ENCODE results near the gene KCNK3.
A peak's percentile ranks its signal among the peaks of the same experiment; 100 is the strongest.

Gene KCNK3

DNA sequence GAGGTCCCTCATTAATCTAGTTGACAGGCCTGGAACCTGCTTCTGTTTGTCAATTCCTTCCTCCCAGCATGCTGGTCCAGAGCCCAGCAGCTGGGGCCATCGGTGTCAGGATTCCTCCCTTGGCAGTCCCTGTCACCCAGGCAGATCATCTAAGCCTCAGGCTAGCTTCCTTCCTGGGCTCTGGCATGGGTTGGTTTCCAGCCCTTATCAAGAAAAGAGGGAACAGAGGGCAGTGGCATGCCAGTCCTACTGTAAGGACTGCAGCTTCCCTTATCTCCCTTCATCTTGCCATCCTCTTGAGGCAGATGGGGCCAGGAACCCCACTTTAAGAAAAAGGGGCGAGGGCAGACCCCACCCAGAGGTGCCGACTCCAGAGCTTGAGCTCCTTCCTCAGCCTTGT lies 10.9 kb upstream of the KCNK3 start:
- Histone ChIP-seq H3K9ac (ENCODE audit: low read depth, low read length) (no peak overlapping the region), H3K27me3 (ENCODE audit: insufficient read depth, low read length) (peaks cover 3% of the 10 kb centered on the region; the same call in 1 of the 2 replicates), H3K9me3 (ENCODE audit: insufficient read depth, low read depth, low read length) (no peaks in the 10 kb centered on the region), H3K4me3 (ENCODE audit: low read length) (no peak overlapping the region), H3K4me1 (ENCODE audit: insufficient read depth, low read length) (no peaks in the 10 kb centered on the region), H3K27ac (ENCODE audit: low read length) (no peak overlapping the region), H3K36me3 (ENCODE audit: insufficient read depth, low read depth, low read length) (no peaks in the 10 kb centered on the region)

- peaks cover 7% of the 10 kb centered on the region; the same call in 1 of the 2 replicates for H3K27me3 ChIP-seq (ENCODE audit: insufficient read depth, low read length)
Observed at GRCh38 chr2:26682155-26682554, 10.4 kb upstream of the KCNK3 start.

GRCh38 chr2:26683583-26683982 lies 8.9 kb upstream of the KCNK3 start:
- Histone ChIP-seq H3K9ac (ENCODE audit: low read depth, low read length) (no peak overlapping the region), H3K27me3 (ENCODE audit: insufficient read depth, low read length) (peaks cover 10% of the 10 kb centered on the region; the same call in 1 of the 2 replicates), H3K4me1 (ENCODE audit: insufficient read depth, low read length) (no peaks in the 10 kb centered on the region), H3K36me3 (ENCODE audit: insufficient read depth, low read depth, low read length) (no peaks in the 10 kb centered on the region), H3K27ac (ENCODE audit: low read length) (no peak overlapping the region), H3K9me3 (ENCODE audit: insufficient read depth, low read depth, low read length) (no peaks in the 10 kb centered on the region), H3K4me3 (ENCODE audit: low read length) (no peak overlapping the region)

More at GRCh38 chr2:26682155-26682554, 10.4 kb upstream of the KCNK3 start:
- H3K4me3 ChIP-seq (ENCODE audit: low read length): no peak overlapping the region
- H3K27ac ChIP-seq (ENCODE audit: low read length): no peak overlapping the region
- H3K36me3 ChIP-seq (ENCODE audit: insufficient read depth, low read depth, low read length): no peaks in the 10 kb centered on the region
- no peak overlapping the region for H3K9ac ChIP-seq (ENCODE audit: low read depth, low read length)
- H3K9me3 ChIP-seq (ENCODE audit: insufficient read depth, low read depth, low read length): no peaks in the 10 kb centered on the region
- no peaks in the 10 kb centered on the region for H3K4me1 ChIP-seq (ENCODE audit: insufficient read depth, low read length)

GRCh38 chr2:26685341-26685740 lies 7.2 kb upstream of the KCNK3 start:
- Histone ChIP-seq H3K9ac (ENCODE audit: low read depth, low read length) (no peak overlapping the region), H3K27ac (ENCODE audit: low read length) (no peak overlapping the region), H3K36me3 (ENCODE audit: insufficient read depth, low read depth, low read length) (no peaks in the 10 kb centered on the region), H3K4me3 (ENCODE audit: low read length) (no peak overlapping the region), H3K4me1 (ENCODE audit: insufficient read depth, low read length) (no peaks in the 10 kb centered on the region), H3K27me3 (ENCODE audit: insufficient read depth, low read length) (peaks cover 28% of the 10 kb centered on the region), H3K9me3 (ENCODE audit: insufficient read depth, low read depth, low read length) (no peaks in the 10 kb centered on the region)

GRCh38 chr2:26685989-26686839 lies 6.3 kb upstream of the KCNK3 start:
- H3K9ac ChIP-seq (ENCODE audit: low read depth, low read length): no peak overlapping the region
- no peak overlapping the region for H3K27ac ChIP-seq (ENCODE audit: low read length)
- no peaks in the 10 kb centered on the region for H3K9me3 ChIP-seq (ENCODE audit: insufficient read depth, low read depth, low read length)
- H3K4me3 ChIP-seq (ENCODE audit: low read length): no peak overlapping the region
- peaks cover 37% of the 10 kb centered on the region for H3K27me3 ChIP-seq (ENCODE audit: insufficient read depth, low read length)
- H3K36me3 ChIP-seq (ENCODE audit: insufficient read depth, low read depth, low read length): no peaks in the 10 kb centered on the region
- H3K4me1 ChIP-seq (ENCODE audit: insufficient read depth, low read length): no peaks in the 10 kb centered on the region

DNA sequence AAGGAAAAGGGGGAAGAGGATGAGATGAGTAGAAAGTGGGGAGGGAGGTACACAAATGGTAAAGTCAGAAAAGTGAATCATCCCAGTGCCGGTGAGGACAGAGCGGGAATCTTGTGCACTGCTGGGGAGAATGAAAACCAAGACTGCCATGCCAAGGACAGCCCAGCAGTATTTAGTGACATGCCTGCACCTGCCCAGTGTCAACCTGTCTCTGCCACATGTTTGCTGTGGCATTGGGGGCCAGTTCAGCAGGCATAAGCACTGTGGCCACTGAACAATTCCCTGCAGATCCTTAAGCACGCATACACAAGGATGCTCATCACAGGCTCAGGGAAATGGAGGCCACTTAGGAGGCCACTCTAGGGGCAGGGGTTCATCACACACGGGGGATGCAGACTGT lies 5.2 kb upstream of the KCNK3 start:
- Histone ChIP-seq H3K9me3 (ENCODE audit: insufficient read depth, low read depth, low read length) (no peaks in the 10 kb centered on the region), H3K27me3 (ENCODE audit: insufficient read depth, low read length) (peaks cover 47% of the 10 kb centered on the region), H3K36me3 (ENCODE audit: insufficient read depth, low read depth, low read length) (no peaks in the 10 kb centered on the region), H3K9ac (ENCODE audit: low read depth, low read length) (no peak overlapping the region), H3K27ac (ENCODE audit: low read length) (no peak overlapping the region), H3K4me1 (ENCODE audit: insufficient read depth, low read length) (no peaks in the 10 kb centered on the region), H3K4me3 (ENCODE audit: low read length) (no peak overlapping the region)

GRCh38 chr2:26687801-26688200 lies 4.7 kb upstream of the KCNK3 start:
- Histone ChIP-seq H3K4me1 (ENCODE audit: insufficient read depth, low read length) (no peaks in the 10 kb centered on the region), H3K27ac (ENCODE audit: low read length) (no peak overlapping the region), H3K36me3 (ENCODE audit: insufficient read depth, low read depth, low read length) (no peaks in the 10 kb centered on the region), H3K9me3 (ENCODE audit: insufficient read depth, low read depth, low read length) (no peaks in the 10 kb centered on the region), H3K27me3 (ENCODE audit: insufficient read depth, low read length) (peaks cover 48% of the 10 kb centered on the region), H3K4me3 (ENCODE audit: low read length) (no peak overlapping the region), H3K9ac (ENCODE audit: low read depth, low read length) (no peak overlapping the region)

DNA sequence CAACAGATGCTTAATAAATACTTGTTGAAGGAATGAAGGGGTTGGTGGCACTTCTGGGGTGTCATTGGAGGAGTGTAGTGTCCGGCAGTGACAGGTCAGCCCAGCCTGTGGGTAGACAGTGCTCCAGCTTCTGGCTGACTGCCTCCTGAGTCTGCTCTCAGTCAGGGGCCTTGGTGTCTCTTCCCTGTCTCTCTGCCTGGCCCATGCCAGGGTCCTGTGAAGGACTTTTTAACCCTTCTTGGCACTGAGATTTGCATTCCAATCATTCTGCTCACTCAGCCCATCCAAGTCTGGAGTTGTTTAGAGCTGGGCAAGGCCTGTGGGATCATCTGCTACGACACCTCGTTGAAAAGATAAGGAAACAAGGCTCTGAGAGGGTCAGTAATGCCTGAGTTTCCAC lies 1.4 kb upstream of the KCNK3 start:
- H3K27ac ChIP-seq (ENCODE audit: low read length): no peak overlapping the region
- H3K27me3 ChIP-seq (ENCODE audit: insufficient read depth, low read length): peaks cover 81% of the 10 kb centered on the region
- no peaks in the 10 kb centered on the region for H3K9me3 ChIP-seq (ENCODE audit: insufficient read depth, low read depth, low read length)
- no peak overlapping the region for H3K4me3 ChIP-seq (ENCODE audit: low read length)
- no peaks in the 10 kb centered on the region for H3K36me3 ChIP-seq (ENCODE audit: insufficient read depth, low read depth, low read length)
- H3K4me1 ChIP-seq (ENCODE audit: insufficient read depth, low read length): 0 out of 2 replicates have a peak, but pooled peaks cover 4% of the 10 kb centered on the region
- H3K9ac ChIP-seq (ENCODE audit: low read depth, low read length): no peak overlapping the region

GRCh38 chr2:26691881-26692278 lies 642 bp upstream of the KCNK3 start:
- Histone ChIP-seq H3K9me3 (ENCODE audit: insufficient read depth, low read depth, low read length) (no peaks in the 10 kb centered on the region), H3K27ac (ENCODE audit: low read length) (no peak overlapping the region), H3K36me3 (ENCODE audit: insufficient read depth, low read depth, low read length) (no peaks in the 10 kb centered on the region), H3K9ac (ENCODE audit: low read depth, low read length) (peak overlapping the region; percentile 75; the same call in 1 of the 2 replicates), H3K27me3 (ENCODE audit: insufficient read depth, low read length) (peaks cover 83% of the 10 kb centered on the region), H3K4me1 (ENCODE audit: insufficient read depth, low read length) (0 out of 2 replicates have a peak, but pooled peaks cover 4% of the 10 kb centered on the region), H3K4me3 (ENCODE audit: low read length) (peak overlapping the region; percentile 67)

GRCh38 chr2:26692897-26693849 lies 651 bp downstream of the KCNK3 start:
- 0 out of 2 replicates have a peak, but pooled peaks cover 4% of the 10 kb centered on the region for H3K4me1 ChIP-seq (ENCODE audit: insufficient read depth, low read length)

DNA sequence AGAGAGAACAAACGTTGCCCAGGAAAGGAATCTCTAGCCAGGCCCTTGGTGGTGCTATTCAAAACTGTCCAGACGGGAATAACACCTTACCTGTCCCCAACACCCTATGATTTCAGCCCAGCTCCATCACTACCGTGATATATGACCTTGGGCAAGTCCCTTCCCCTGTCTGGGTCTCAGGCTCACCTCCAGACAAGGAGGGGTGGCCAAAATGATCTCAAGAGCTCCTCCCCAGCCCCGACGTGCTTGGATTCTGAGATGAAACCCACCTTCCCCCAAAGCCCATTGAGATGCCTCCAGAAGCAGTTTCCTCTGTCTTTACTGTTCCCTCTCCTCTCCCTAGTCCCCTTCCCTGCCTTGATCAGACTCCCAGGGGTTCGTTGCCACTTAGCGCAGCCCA lies 1.5 kb downstream of the KCNK3 start:
- 0 out of 2 replicates have a peak, but pooled peaks cover 4% of the 10 kb centered on the region for H3K4me1 ChIP-seq (ENCODE audit: insufficient read depth, low read length)
- H3K9me3 ChIP-seq (ENCODE audit: insufficient read depth, low read depth, low read length): no peaks in the 10 kb centered on the region
- no peak overlapping the region for H3K27ac ChIP-seq (ENCODE audit: low read length)
- no peaks in the 10 kb centered on the region for H3K36me3 ChIP-seq (ENCODE audit: insufficient read depth, low read depth, low read length)
- H3K9ac ChIP-seq (ENCODE audit: low read depth, low read length): no peak overlapping the region
- peaks cover 82% of the 10 kb centered on the region for H3K27me3 ChIP-seq (ENCODE audit: insufficient read depth, low read length)
- no peak overlapping the region for H3K4me3 ChIP-seq (ENCODE audit: low read length)

More at GRCh38 chr2:26692897-26693849, 651 bp downstream of the KCNK3 start:
- Histone ChIP-seq H3K9me3 (ENCODE audit: insufficient read depth, low read depth, low read length) (no peaks in the 10 kb centered on the region), H3K27ac (ENCODE audit: low read length) (no peak overlapping the region), H3K36me3 (ENCODE audit: insufficient read depth, low read depth, low read length) (no peaks in the 10 kb centered on the region), H3K4me3 (ENCODE audit: low read length) (peak overlapping the region; percentile 58; the same call in 1 of the 2 replicates), H3K27me3 (ENCODE audit: insufficient read depth, low read length) (peaks cover 87% of the 10 kb centered on the region), H3K9ac (ENCODE audit: low read depth, low read length) (no peak overlapping the region)

All from iPS-20b (cell line).